Activated gamma-delta T cell (primary cell): ENCODE measurements around the gene NUPR1.
"Not testable (repeated sequence)": the region's sequence is repeated elsewhere in the genome, so short reads cannot be mapped to it uniquely, and the experiment has no call there.

ENCODE experiments used
- DNase-seq: peaks from one replicate; lab custom pipeline; 2025; lab: John Stamatoyannopoulos, UW
- total RNA-seq, 2 donors: gene quantifications; one replicate each; lab custom pipeline; 2026; lab: John Stamatoyannopoulos, UW

NUPR1 gene, protein sequence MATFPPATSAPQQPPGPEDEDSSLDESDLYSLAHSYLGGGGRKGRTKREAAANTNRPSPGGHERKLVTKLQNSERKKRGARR
- total RNA-seq, result 0 to 0.10 reads per million in 2 donors

DNA sequence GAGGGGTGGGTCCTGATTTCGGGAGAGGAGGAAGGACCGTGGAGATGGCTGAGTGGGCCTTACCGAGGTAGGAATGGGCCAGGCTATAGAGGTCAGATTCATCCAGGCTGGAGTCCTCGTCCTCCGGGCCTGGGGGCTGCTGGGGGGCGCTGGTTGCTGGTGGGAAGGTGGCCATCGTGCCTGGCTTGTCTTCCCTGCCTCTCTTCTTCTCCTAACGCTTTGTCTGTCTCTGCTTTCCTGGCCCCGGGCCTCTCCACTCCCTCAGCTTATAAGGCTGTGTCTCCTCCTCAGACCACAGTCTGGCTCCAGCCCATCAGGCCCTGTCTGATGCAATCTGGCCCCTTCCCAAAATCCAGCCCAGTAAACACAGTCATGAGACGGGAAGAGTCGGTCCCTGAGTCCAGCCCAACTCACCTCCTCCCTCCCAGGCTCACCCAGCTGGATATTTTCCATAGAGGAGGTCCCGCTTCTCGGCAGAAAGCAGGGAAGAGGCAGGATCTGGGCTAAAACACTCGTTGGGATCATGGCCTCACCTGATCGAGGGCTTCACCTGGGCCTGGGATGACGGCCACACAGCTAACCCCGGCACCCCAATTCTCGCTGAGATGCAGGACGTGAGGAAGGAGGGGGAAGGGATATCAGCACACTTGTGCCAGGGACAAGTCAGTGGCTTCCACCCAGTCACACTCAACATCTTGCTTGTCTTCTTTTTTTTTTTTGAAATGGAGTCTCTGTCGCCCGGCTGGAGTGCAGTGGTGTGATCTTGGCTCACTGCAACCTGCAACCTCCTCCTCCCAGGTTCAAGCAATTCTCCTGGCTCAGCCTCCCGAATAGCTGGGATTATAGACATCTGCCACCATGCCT is at the start of gene NUPR1:
Gene NUPR1, minus strand, starts transcription at position 242 of the 864 bp plus-strand sequence. Its CDS starts 67 bp downstream, at position 175.
- no peak for DNase-seq

DNA sequence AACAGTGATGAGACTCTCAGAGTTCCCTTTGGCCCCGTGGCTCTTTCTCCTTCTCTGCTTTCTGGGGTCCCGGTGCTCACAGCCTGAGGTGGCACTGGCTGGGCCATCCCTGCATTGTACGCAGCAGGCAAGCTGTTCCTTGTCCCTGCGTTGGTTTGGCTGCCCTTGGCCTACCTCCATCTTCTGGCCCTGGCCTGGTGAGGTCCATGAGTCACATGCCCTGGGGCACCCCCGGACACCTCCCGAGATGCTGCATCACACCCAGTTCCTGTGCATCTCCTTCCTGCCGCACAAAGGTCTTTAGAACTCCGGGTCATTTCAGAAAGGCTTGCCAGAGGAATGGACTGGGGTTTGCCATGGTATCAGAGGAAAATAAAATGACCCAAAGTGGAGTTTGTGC is 48.6 kb upstream of the NUPR1 start:
- DNase-seq, result no peak

DNA sequence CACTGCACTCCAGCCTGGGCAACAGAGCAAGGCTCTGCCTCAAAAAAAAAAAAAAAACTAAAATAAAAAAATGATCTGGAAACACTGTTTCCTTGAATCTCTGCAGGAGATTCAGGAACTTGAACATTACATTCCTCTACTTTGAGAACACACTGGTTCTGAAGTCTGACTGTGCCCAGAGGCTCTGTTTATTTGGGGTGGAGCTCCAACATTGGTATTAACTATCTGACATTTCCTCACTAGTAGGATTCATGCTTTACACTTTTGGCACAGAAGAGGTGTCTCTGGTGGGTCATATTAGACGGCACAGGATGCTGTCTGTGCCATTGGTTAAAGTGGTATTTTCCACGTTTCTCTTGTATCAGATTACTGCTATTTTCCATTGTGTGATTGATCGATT is 47.7 kb upstream of the NUPR1 start:
- DNase-seq, result no peak

DNA sequence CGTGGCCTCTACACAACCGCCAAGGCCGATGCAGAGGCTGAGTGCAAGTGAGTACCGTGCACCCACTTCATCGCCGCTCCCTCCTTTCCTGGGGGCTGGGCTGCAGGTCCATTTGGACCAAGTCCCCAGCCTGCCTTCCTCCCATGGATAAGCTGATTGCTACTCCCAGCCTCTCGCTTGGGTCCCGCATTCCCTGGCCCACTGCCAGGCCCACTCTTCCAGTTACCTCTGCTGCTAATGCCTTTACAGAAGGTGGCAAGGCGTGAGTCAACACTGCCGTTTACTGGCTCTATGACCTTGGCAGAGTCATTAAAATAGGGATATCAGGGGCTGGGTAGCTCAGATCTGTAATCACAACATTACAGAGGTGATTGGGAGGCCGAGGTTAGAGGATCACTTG is 46.9 kb upstream of the NUPR1 start:
- no peak for DNase-seq

DNA sequence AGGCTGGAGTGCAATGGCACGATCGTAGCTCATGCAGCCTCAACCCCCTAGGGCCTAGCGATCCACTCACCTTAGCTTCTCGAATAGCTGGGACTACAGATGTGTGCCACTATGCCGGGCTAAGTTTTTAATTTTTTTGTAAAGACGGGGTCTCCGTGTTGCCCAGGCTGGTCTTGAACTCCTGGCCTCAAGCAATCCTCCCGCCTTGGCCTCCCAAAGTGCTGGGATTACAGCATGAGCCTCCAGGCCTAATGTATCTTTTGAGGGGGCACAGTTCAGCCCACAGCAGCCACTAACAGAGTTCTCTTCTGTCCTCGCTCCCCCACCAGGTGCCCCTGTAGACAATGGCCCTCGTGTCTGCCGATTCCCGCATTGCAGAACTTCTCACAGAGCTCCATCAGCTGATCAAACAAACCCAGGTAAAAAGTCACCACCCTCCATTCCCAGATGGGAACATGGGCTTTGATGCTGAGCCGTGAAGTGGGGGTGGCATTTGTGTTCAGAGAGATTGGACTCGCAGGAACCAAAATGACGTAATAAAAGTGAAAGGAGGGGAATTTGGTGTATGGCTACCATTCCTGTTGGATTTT is 42.0 kb upstream of the NUPR1 start:
- no peak for DNase-seq

DNA sequence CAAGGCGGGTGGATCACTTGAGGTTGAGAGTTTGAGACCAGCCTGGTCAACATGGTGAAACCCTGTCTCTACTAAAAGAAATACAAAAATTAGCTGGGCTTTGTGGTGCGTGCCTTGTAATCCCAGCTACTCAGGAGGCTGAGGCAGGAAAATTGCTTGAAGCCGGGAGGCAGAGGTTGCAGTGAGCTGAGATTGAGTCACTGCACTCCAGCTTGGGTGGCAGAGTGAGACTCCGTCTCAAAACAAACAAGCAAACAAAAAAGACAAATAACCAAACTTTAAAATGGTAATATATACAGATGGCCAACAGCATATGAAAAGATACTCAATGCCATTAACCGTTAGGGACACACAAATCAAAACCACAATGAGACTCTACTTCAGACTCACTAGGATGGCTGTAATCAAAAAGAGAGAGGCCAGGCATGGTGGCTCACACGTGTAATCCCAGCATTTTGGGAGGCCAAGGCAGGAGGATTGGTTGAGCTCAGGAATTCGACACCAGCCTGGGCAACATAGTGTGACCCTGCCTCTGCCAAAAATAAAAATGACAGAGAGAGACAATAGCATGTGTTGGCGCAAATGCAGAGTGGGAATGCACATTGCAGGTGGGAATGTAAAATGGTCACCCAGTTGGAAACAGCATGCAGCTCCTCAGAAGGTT is 36.8 kb upstream of the NUPR1 start:
- DNase-seq, result no peak

DNA sequence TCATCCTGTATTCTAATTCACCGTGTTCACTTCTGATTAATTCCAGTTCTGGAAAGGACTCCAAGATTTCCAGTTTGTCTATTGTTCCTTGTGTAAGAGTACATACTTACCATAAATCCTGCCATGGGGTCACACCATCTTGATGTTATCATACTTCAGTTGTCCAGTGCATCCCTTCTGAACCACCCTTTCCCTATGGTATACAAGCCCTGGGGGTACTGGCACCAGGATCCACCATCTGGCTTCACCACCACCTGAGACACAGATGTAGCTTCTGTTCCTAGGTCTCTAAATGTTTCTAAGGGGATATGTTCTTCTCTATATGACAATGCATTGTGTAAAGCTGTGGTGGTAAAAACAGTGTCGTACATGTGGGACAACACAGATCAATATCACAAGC is 36.2 kb upstream of the NUPR1 start:
- DNase-seq, result no peak

DNA sequence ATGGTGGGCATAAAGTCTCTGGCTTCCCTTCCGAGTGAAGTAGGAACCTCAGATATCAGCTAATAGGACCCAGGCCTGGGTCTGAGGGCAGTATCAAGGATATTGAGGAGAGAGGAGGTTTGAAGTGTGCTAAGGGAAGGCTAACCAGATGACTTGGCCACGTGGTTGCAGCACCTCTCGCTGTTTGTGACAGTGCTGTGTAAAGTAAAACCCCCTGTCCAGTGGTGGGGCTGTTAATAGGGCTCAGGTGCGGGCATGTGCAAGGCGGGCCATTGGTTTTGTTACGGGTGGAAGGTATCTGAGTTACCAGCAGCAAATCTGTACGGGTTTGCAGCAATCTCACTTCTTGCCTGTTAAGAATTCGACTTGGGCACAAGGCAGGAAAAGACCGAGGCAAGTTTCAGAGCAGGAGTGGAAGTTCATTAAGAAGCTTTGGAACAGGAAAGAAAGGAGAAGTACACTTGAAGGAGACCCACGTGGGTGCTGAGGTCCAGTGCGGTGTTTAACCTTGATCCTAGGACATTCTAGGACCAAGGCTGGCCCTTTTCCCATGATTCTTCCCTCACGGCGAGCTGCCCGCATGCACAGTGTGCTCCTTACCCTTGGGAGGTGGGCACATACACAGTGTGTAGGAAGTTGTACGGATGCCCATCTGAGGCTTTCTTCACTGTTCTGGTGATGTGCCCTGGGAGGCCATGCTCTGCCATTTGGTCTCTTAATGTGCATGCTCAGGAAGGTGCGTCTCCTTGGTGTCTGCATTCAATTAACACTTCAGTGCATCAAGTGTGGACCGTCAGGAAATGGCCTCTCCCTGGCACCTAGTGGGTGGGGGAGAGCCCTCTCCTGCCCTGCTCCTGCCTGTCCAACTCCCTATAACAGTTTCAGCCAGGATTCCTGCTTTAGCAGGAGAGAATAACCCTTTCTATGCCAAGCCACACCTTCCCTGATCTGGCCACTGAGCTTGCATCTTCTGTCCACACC is 35.3 kb upstream of the NUPR1 start:
- no peak for DNase-seq

DNA sequence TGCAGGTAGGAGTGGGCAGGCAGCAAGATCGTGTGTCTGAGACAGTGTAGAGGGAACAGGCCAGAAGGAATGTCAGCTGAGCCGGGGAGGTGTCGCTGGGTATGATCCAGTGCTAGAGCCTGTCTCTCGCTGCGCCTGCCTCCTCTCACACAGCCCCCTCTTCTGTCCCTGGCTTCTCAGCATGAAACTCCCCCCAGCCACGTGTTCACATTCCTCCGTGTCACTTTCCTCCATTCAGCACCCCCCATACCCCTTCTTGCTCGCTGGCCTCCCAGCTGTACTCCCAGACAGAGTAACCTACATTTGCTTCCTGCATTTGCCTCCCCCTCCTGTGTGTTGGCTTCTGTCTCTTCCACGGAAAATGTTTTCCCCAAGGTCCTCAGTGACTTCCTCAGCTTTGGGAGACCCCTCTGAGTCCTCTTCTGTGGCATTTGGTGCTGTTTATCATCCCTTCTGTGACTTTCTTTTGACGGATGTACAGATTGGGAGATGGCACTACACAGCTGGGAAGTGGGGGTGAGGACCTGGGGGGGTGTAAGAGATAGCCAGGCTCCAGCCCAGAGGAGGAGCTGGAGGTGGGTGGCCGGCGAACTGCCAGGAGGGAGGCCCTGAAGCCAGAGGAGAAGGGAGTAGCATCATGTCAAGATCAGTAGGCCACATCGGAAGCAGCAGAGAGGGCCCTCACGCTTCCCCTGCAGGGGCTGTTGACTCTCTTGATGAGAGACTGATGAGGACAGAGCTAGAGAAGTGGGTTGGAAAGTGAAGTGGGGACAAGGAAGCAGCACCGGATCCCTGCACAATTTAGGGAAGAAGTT is 34.1 kb upstream of the NUPR1 start:
- DNase-seq, result no peak

DNA sequence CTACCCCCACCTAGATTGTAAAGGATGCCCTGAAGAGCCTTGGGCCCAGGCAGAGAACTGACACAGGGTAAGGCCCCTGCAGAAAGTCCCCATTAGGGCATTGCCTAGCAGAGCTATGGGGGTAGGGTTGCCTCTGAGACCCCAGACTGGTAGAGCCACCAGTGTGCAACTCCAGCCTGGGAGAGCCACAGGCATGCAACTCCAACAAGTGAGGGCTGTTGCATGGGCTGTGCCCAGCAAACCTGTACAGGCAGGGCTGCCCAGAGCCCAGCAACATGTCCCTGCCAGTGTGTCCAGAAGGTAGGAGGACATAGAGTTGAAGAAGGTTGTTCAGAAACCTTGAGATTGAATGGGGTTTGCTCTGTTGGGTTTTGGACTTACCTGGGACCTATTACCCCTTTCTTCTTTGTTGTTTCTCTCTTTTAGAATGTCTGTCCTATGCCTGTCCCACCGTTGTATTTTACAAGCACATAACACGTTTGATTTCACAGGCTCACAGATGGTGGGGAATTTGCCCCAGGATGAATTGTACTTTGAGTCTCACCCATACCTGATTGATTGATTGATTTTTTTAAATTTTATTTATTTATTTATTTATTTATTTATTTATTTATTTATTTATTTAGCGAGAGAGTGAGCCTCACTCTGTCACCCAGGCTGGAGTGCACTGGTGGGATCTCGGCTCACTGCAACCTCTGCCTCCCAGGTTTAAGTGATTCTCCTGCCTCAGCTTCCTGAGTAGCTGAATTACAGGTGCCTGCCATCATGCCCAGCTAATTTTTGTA is 31.4 kb upstream of the NUPR1 start:
- DNase-seq, result no peak

DNA sequence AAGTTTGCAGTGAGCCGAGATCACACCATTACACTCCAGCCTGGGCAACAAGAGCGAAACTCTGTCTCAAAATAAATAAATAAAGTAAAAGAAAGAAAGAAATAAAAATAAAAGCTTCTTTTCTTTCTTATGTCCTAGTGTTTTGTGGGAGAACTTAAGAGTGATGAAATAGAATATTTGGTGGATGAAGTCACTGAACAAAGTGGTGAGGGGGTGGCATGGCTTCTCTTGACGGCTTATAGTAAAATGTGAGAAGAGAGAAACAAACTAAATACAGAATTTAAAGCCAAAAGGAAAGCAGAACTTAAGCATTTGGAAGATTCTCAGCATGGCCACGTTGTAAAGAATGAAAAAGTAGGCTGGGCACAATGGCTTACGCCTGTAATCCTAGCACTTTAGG is 30.2 kb upstream of the NUPR1 start:
- no peak for DNase-seq

DNA sequence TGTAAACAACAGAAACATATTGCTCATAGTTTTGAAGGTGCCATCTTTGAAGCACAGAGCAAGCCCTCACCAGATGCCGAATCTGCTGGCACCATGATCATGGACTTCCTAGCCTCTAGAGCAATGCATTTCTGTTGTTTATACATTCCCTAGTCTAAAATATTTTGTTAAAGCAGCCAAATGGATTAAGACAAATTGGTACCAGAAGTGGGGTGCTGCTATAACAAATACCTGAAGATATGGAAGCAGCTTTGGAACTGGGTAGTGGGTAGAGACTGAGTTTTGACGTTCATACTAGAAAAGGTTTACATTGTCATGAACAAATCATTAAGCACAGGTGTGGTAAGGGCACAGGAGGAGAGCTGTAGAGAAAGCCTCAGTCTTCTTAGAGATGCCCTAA is 28.5 kb upstream of the NUPR1 start:
- DNase-seq, result no peak

DNA sequence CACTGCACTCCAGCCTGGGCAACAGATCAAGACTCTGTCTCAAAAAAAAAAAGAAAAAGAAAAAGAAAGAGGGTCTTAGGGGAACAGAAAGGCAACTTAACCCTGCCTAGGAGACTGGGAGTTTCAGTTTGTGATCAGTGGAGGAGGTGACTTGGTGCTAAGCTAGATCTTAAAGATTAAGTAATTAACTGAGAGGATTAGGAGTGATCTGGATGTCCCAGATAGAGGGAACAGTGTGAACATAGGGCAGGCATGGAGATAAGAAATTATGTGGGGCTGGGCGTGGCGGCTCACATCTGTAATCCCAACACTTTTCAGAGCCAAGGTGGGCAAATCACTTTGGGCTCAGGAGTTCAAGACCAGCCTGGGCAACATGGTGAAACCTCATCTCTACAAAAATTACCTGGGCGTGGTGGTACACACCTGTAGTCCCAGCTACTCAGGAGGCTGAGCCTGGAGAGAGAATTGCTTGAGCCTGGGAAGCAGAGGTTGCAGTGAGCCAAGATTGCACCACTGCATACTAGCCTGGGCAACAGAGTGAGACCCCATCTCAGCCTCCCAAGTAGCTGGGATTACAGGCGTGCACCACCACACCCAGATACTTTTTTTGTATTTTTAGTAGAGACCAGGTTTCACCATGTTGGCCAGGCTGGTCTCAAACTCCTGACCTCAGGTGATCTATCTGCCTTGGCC is 27.6 kb upstream of the NUPR1 start:
- DNase-seq, result not testable (repeated sequence)

DNA sequence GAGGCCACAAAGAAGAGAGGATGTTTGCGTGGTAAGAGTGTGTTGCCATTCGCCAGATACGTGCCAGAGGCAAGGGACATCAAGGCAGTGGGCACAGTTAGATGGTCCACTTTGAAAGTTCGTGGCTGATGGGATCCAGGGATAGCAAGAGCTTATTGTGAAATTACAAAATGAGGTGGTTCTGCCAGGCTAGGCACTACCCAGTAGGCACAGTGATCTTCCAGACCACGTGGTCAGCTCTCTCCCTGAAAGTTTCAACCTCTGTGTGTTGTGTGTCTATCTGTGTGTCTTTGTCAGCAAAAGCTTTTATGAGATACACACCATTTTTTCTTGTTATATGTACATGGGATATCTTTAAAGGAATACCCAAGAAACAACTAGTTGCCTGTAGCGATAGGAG is 24.4 kb upstream of the NUPR1 start:
- DNase-seq, result no peak

DNA sequence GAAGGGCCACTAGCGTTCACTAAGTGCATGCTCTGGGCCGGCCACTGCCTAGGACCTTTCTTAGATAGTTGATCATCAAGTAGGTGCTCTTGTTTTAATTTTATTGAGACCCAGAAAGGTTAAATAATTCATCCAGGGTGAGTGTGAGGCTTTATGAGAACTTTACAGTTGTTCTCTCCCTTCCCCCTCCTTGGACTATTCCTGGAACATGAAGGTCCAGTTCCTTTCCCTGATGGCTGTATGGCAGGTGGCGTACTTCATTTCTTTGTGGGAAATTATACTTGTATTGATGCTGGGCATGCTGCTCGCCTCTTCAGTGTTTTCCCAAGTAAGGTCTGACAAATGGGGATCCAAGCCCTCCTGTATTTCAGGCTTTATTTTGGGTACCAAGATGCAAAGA is 23.4 kb upstream of the NUPR1 start:
- DNase-seq, result no peak

DNA sequence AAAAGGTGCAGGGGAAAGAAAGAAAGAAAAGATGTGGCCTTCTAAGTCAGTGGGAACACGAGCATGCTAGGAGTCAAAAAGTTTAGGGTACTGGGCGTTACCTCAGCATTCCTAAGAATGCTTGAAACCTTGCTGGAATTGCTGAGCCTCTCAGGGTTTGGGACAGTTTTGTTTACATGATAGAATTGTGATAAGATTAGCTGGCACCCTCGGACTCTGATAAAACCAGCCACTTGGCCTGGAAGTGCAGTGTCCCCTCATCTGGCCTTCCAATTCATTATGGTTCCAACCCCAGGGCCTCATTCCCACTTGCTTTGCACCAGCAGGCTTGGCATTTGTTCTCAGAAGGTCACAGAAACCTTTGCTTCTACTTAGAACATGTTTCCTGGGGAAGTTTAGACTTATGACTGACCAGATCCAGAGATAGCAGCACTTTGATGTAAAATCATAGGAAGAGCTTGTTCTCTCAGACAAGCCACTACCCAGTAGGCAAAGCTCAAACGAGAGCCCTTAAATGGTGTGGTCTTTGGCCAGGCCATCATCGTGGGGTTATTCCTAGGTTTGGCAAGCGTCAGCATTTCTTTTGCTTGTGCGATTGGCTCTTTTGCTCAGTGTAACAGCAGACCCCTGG is 22.9 kb upstream of the NUPR1 start:
- DNase-seq, result no peak

DNA sequence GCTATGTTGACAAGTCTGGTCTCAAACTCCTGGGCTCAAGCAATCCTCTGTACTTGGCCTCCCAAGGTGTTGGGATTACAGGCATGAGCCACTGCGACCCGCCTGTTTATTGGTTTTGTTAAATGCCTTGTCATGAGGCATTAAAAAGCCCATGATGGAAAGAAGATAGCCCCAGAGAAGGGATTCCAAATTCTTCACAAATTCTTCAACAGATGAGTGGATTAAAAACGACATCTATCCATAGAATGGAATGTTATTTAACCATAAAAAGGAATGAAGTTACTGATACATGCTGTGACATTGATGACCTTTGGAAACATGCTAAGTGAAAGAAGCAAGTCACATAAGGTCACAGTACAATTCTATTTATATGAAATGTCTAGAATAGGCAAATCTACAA is 19.7 kb upstream of the NUPR1 start:
- no peak for DNase-seq

DNA sequence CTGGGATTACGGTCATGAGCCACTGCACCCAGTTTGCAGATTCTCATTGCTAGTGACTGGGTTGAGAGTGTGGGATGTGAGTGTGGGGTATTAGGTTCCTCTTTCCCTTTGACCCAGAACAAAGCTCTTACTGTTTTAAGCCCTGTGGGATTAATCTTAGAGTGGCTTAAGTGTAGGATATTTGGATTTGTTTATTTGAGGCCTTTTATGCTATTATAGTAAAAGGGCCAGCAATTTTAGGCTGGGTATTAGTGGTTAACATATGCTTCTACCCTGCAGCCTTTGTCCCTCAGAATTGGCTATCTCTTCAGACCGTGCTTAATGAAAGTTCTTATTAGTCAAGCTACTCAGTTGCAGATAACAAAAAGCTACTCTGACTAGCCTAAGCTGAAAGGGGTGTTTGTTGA is 18.1 kb upstream of the NUPR1 start:
- no peak for DNase-seq

DNA sequence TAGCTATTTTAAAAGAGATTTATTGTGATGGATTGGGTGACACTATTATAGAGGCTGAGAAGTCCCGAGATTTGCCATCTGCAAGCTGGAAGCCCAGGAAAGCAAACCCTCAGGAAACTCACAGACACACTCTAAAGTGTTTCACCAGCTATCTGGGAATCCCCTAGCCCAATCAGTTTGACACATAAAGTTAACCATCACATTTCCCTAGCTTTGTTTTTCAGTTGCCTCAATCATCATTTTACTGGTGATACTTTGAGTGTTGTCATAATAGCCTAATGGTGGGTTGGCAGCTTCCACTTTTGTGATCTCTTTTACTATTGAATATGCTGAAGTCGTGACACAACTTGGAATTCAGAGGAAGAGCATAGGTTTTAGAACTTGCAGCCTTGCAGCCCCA is 16.8 kb upstream of the NUPR1 start:
- DNase-seq, result no peak
